PFSK-1 (cell line): Measurements from ENCODE around the gene GIT2.

Experiments used
- POLR2AphosphoS5 ChIP-seq: IDR thresholded peaks from 2 replicates; pipeline ENCODE4 v1.6.1; 2012; ENCODE audit warnings: low read depth, mild to moderate bottlenecking, control low read depth, low read length, moderate library complexity
- REST ChIP-seq, 2 experiments: IDR thresholded peaks; 2 replicates each; pipeline versions ENCODE4 v1.6.1 to v1.8.0; 2011 to 2012; ENCODE audit warnings: low read depth in 2 of 2, low read length in 2 of 2, control low read depth in 1 of 2, inconsistent platforms in 1 of 2, mild to moderate bottlenecking in 1 of 2, moderate library complexity in 1 of 2; ENCODE audit not compliant: insufficient read depth in 1 of 2
- TAF1 ChIP-seq: IDR thresholded peaks from 2 replicates; pipeline ENCODE4 v1.6.1; 2012; ENCODE audit warnings: low read length, control low read depth, borderline replicate concordance; ENCODE audit not compliant: insufficient read depth

- TF ChIP-seq POLR2AphosphoS5 (no peak), TAF1 (no peak), REST (IDR thresholded peaks at IDR 0.05; ENCODE audit: insufficient read depth in 1 of 2, low read depth in 2 of 2, low read length in 2 of 2) (no peak)
Observed at GRCh38 chr12:109910254-109910968, 85.8 kb downstream of the GIT2 start.
